Measurements from ENCODE around the gene ALKAL2.

Gene ALKAL2

GRCh38 chr2:262117-262516 lies 25.8 kb downstream of the ALKAL2 start:
- TF ChIP-seq CTCF (IDR thresholded peaks at IDR 0.05; ENCODE audit: insufficient read depth, low read length, missing control alignments) = no peak
- ChIA-PET CTCF (interaction anchor here (2.2 to 5.9 kb wide), 2 partner anchors 15 to 28 kb away, joined by 6 to 42 read pairs; no protein-coding TSS in a partner anchor), POLR2A (no interaction called here)
- no peak for DNase-seq (ENCODE audit: low read depth, low spot score)
- no peak overlapping the region for H3K4me3 ChIP-seq (ENCODE audit: low read depth, low read length)

GRCh38 chr2:260507-261161 lies 27.3 kb downstream of the ALKAL2 start:
- H3K4me3 ChIP-seq (ENCODE audit: low read depth, low read length) = no peak overlapping the region
- DNase-seq (ENCODE audit: low read depth, low spot score) = no peak
- ChIA-PET POLR2A (no interaction called here), CTCF (interaction anchor here (2.2 to 5.9 kb wide), 2 partner anchors 14 to 30 kb away, joined by 6 to 42 read pairs; no protein-coding TSS in a partner anchor)
- no peak for TF ChIP-seq CTCF (IDR thresholded peaks at IDR 0.05; ENCODE audit: insufficient read depth, low read length, missing control alignments)

GRCh38 chr2:259789-260331 lies 28.0 kb downstream of the ALKAL2 start:
- no peak for DNase-seq (ENCODE audit: low read depth, low spot score)
- POLR2A ChIA-PET = no interaction called here
- CTCF ChIA-PET = interaction anchor here (0.7 to 5.9 kb wide), 2 partner anchors 13 kb away, joined by 3 to 42 read pairs; no protein-coding TSS in a partner anchor
- H3K4me3 ChIP-seq (ENCODE audit: low read depth, low read length) = no peak overlapping the region
- no peak for TF ChIP-seq CTCF (IDR thresholded peaks at IDR 0.05; ENCODE audit: insufficient read depth, low read length, missing control alignments)

- no peak for DNase-seq (ENCODE audit: low read depth, low spot score)
- H3K4me3 ChIP-seq (ENCODE audit: low read depth, low read length) = no peak overlapping the region
- POLR2A ChIA-PET = no interaction called here
- CTCF ChIA-PET = interaction anchor here (5.9 kb wide), 1 partner anchor 12 kb away, joined by 42 read pairs; no protein-coding TSS in a partner anchor
- no peak for TF ChIP-seq CTCF (IDR thresholded peaks at IDR 0.05; ENCODE audit: insufficient read depth, low read length, missing control alignments)
These were observed 29.0 kb downstream of the ALKAL2 start for GRCh38 chr2:258933-259332.

- no peak overlapping the region for H3K4me3 ChIP-seq (ENCODE audit: low read depth, low read length)
- no peak for TF ChIP-seq CTCF (IDR thresholded peaks at IDR 0.05; ENCODE audit: insufficient read depth, low read length, missing control alignments)
- ChIA-PET POLR2A (no interaction called here), CTCF (interaction anchor here (1.3 to 5.9 kb wide), 2 partner anchors 11 to 33 kb away, joined by 3 to 42 read pairs; no protein-coding TSS in a partner anchor)
- DNase-seq (ENCODE audit: low read depth, low spot score) = no peak
These were observed 30.0 kb downstream of the ALKAL2 start for GRCh38 chr2:257842-258241.

GRCh38 chr2:257429-257828 lies 30.5 kb downstream of the ALKAL2 start:
- no peak for TF ChIP-seq CTCF (IDR thresholded peaks at IDR 0.05; ENCODE audit: insufficient read depth, low read length, missing control alignments)
- no peak for DNase-seq (ENCODE audit: low read depth, low spot score)
- POLR2A ChIA-PET = no interaction called here
- no peak overlapping the region for H3K4me3 ChIP-seq (ENCODE audit: low read depth, low read length)
- CTCF ChIA-PET = interaction anchor here (1.3 to 5.9 kb wide), 2 partner anchors 10 to 33 kb away, joined by 3 to 42 read pairs; no protein-coding TSS in a partner anchor
